Liver (tissue), 9 donors: Measurements from ENCODE around the gene PDE4B. TPM values are rescaled to one million over a fixed set of nuclear protein-coding genes. Genes with fewer than 3 reads are reported as not detected.

ENCODE experiments used
- DNase-seq: peaks from one replicate; pipeline ENCODE4 v3.0.0-alpha.2; 2017; ENCODE audit warnings: low spot score
- H3K27ac ChIP-seq, 2 donors: one replicate each; pipeline ENCODE4 v1.7.0; 2013; ENCODE audit warnings: inconsistent platforms in 2 of 2, low read length in 2 of 2, control low read depth in 1 of 2, low read depth in 1 of 2, mild to moderate bottlenecking in 1 of 2
- H3K27me3 ChIP-seq, 4 donors: one replicate each; pipeline versions ENCODE4 v1.6.1 to v1.7.0; 2013; ENCODE audit warnings: low read length in 3 of 4, inconsistent platforms in 1 of 4, mild to moderate bottlenecking in 1 of 4, moderate library complexity in 1 of 4; ENCODE audit not compliant: control insufficient read depth in 4 of 4, insufficient read depth in 4 of 4
- H3K36me3 ChIP-seq, 4 donors: one replicate each; pipeline versions ENCODE4 v1.6.1 to v1.7.0; 2013; ENCODE audit warnings: low read length in 3 of 4, mild to moderate bottlenecking in 3 of 4, low read depth in 1 of 4, moderate library complexity in 1 of 4; ENCODE audit not compliant: control insufficient read depth in 4 of 4, insufficient read depth in 3 of 4
- H3K4me1 ChIP-seq, 4 donors: one replicate each; pipeline versions ENCODE4 v1.6.1 to v1.7.0; 2013; ENCODE audit warnings: low read length in 3 of 4, mild to moderate bottlenecking in 3 of 4, moderate library complexity in 1 of 4; ENCODE audit not compliant: control insufficient read depth in 4 of 4, insufficient read depth in 4 of 4
- H3K4me3 ChIP-seq, 3 donors: one replicate each; pipeline versions ENCODE4 v1.6.1 to v1.7.0; 2013; ENCODE audit warnings: low read length in 3 of 3, control low read depth in 1 of 3, low read depth in 1 of 3, mild to moderate bottlenecking in 1 of 3
- H3K9ac ChIP-seq, 2 donors: one replicate each; pipeline ENCODE4 v1.7.0; 2013; ENCODE audit warnings: low read length in 2 of 2, mild to moderate bottlenecking in 2 of 2, moderate library complexity in 2 of 2, control low read depth in 1 of 2, low read depth in 1 of 2
- H3K9me3 ChIP-seq, 4 donors: one replicate each; pipeline versions ENCODE4 v1.6.1 to v1.7.0; 2013; ENCODE audit warnings: low read length in 3 of 4; ENCODE audit not compliant: control insufficient read depth in 4 of 4
- EGR1 ChIP-seq, 2 donors: IDR thresholded peaks; 2 replicates each; pipeline ENCODE4 v1.6.1; 2016 to 2018; ENCODE audit warnings: antibody characterized with exemption in 2 of 2, low read depth in 2 of 2
- FOXA1 ChIP-seq: IDR thresholded peaks from 2 replicates; pipeline ENCODE4 v1.6.1; 2016; ENCODE audit warnings: antibody characterized with exemption
- FOXA2 ChIP-seq: IDR thresholded peaks from 2 replicates; pipeline ENCODE4 v1.6.1; 2016; ENCODE audit warnings: antibody characterized with exemption
- GABPA ChIP-seq, 2 donors: IDR thresholded peaks in 1 of 2; conservative IDR thresholded peaks in 1 of 2; 2 replicates each; pipeline ENCODE4 v1.6.1; 2016; ENCODE audit warnings: antibody characterized with exemption in 2 of 2, mild to moderate bottlenecking in 1 of 2, moderate library complexity in 1 of 2
- HNF4A ChIP-seq, 2 donors: conservative IDR thresholded peaks; 2 replicates each; pipeline ENCODE4 v1.6.1; 2016; ENCODE audit warnings: antibody characterized with exemption in 2 of 2, mild to moderate bottlenecking in 2 of 2
- HNF4G ChIP-seq: IDR thresholded peaks from 2 replicates; pipeline ENCODE4 v1.6.1; 2016; ENCODE audit warnings: antibody characterized with exemption
- JUND ChIP-seq, 2 donors: IDR thresholded peaks; 2 replicates each; pipeline ENCODE4 v1.6.1; 2016; ENCODE audit warnings: antibody characterized with exemption in 2 of 2
- NR2F2 ChIP-seq: IDR thresholded peaks from 2 replicates; pipeline ENCODE4 v1.6.1; 2016; ENCODE audit warnings: antibody characterized with exemption
- RAD21 ChIP-seq, 2 donors: IDR thresholded peaks; 2 replicates each; pipeline ENCODE4 v1.6.1; 2016; ENCODE audit warnings: antibody characterized with exemption in 2 of 2, mild to moderate bottlenecking in 2 of 2
- RXRA ChIP-seq, 2 donors: IDR thresholded peaks; 2 replicates each; pipeline ENCODE4 v1.6.1; 2017 to 2018; ENCODE audit warnings: antibody characterized with exemption in 2 of 2, mild to moderate bottlenecking in 1 of 2
- SP1 ChIP-seq: IDR thresholded peaks from 2 replicates; pipeline ENCODE4 v1.6.1; 2018; ENCODE audit warnings: antibody characterized with exemption, mild to moderate bottlenecking
- TAF1 ChIP-seq: conservative IDR thresholded peaks from 2 replicates; pipeline ENCODE4 v1.6.1; 2016; ENCODE audit warnings: antibody characterized with exemption, mild to moderate bottlenecking
- YY1 ChIP-seq: IDR thresholded peaks from 2 replicates; pipeline ENCODE4 v1.6.1; 2016; ENCODE audit warnings: antibody characterized with exemption, mild to moderate bottlenecking
- WGBS: extraction: QIAGEN DNeasy Blood & Tissue Kit; methylation state at CpG from one replicate; pipeline ENCODE4 v1.1.7; 2013; 5-methylcytosine and 5-hydroxymethylcytosine counted together
- polyA plus RNA-seq, 2 donors: library from polyadenylated mRNA; stranded (reverse) in 1 of 2; unstranded in 1 of 2; fragments of 200-250 nt in 1 of 2; fragments of >200 nt in 1 of 2; fragmentation: Nextera tagmentation in 1 of 2; extraction: Ambion mirVana in 1 of 2; gene quantifications; one replicate each; pipeline versions ENCODE4 v1.2.1 to v1.2.3, GENCODE V29; 2013 to 2015
- total RNA-seq, 2 donors: library from RNA; depleted of rRNA; stranded (reverse); fragments of >200 nt; gene quantifications; one replicate each; pipeline ENCODE4 v1.2.3, GENCODE V29; 2014
- TF ChIP-seq, protein P1 (sequence below): fragments of 150-350 bp; IDR thresholded peaks from 2 replicates; pipeline ENCODE4 v1.5.1; 2017; ENCODE audit warnings: improper control_type of control experiment, low read depth, low read length; ENCODE audit not compliant: missing input control
- TF ChIP-seq, protein P2 (sequence below): IDR thresholded peaks from 2 replicates; pipeline ENCODE4 v1.6.1; 2016; ENCODE audit warnings: antibody characterized with exemption, mild to moderate bottlenecking
- TF ChIP-seq, protein P3 (sequence below): IDR thresholded peaks from 2 replicates; pipeline ENCODE4 v1.6.1; 2016; ENCODE audit warnings: antibody characterized with exemption
- TF ChIP-seq, protein P4 (sequence below): IDR thresholded peaks from 2 replicates; pipeline ENCODE4 v1.6.1; 2016; ENCODE audit warnings: antibody characterized with exemption
- TF ChIP-seq, protein P5 (sequence below): IDR thresholded peaks from 2 replicates; pipeline ENCODE4 v1.6.1; 2016; ENCODE audit warnings: antibody characterized with exemption
- donor health status: healthy.
- donor health status: healthy.
- donor health status: healthy.
- donor health status: healthy.
- donor health status: healthy.

Gene PDE4B
- total and polyA plus RNA-seq, 4 donors: 1.9 to 3.9 (median 2.7) TPM

DNA sequence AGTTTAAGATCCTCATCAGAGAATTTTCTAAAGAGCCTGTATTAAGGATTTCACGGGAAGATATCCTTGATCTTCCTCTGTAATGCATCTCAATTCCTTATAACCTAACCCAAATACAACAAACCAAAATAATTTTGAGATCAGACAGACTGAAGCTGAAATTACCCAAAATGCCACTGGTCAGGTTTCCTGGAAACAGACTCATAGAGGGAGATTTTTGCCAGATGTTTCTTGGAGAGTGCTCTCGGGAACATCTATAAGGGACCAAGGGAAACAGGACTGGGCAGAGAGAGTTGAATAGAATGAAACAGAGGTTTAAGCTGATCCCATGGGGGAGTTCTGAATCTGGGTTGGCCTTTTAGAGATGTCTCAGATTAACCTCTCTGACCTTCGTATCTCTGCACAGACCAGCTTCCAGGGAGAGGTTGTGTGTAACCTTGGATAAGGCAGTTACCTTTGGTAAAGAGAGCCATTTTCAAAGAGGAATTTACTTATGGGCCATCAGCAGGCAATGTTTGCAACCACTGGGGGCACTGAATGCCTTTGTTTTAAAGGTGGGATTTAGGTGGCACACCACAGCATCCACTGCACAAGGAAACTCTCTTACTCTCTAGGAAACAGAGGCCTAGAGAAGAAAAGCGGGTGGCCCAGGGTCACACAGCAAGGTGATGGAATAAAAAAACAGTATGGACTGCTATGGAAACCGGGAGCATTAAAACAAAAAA, 610.5 kb downstream of the PDE4B start:
- DNase-seq: no peak
- H3K27me3 ChIP-seq: no peaks in the 10 kb centered on the region
- TF ChIP-seq, protein P1, sequence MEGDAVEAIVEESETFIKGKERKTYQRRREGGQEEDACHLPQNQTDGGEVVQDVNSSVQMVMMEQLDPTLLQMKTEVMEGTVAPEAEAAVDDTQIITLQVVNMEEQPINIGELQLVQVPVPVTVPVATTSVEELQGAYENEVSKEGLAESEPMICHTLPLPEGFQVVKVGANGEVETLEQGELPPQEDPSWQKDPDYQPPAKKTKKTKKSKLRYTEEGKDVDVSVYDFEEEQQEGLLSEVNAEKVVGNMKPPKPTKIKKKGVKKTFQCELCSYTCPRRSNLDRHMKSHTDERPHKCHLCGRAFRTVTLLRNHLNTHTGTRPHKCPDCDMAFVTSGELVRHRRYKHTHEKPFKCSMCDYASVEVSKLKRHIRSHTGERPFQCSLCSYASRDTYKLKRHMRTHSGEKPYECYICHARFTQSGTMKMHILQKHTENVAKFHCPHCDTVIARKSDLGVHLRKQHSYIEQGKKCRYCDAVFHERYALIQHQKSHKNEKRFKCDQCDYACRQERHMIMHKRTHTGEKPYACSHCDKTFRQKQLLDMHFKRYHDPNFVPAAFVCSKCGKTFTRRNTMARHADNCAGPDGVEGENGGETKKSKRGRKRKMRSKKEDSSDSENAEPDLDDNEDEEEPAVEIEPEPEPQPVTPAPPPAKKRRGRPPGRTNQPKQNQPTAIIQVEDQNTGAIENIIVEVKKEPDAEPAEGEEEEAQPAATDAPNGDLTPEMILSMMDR: no peak
- TF ChIP-seq RXRA (IDR thresholded peaks at IDR 0.05) (no peak), HNF4G (no peak), RAD21 (IDR thresholded peaks at IDR 0.05) (no peak), TAF1 (no peak), NR2F2 (no peak), SP1 (no peak), JUND (IDR thresholded peaks at IDR 0.05) (no peak), EGR1 (IDR thresholded peaks at IDR 0.05; ENCODE audit: low read depth in 2 of 2) (no peak), HNF4A (conservative IDR thresholded peaks at IDR 0.05) (no peak), GABPA (IDR thresholded peaks at IDR 0.05 in 1 of 2, conservative IDR thresholded peaks at IDR 0.05 in 1 of 2) (no peak), YY1 (no peak), FOXA1 (no peak), FOXA2 (no peak)
- TF ChIP-seq, protein P2, sequence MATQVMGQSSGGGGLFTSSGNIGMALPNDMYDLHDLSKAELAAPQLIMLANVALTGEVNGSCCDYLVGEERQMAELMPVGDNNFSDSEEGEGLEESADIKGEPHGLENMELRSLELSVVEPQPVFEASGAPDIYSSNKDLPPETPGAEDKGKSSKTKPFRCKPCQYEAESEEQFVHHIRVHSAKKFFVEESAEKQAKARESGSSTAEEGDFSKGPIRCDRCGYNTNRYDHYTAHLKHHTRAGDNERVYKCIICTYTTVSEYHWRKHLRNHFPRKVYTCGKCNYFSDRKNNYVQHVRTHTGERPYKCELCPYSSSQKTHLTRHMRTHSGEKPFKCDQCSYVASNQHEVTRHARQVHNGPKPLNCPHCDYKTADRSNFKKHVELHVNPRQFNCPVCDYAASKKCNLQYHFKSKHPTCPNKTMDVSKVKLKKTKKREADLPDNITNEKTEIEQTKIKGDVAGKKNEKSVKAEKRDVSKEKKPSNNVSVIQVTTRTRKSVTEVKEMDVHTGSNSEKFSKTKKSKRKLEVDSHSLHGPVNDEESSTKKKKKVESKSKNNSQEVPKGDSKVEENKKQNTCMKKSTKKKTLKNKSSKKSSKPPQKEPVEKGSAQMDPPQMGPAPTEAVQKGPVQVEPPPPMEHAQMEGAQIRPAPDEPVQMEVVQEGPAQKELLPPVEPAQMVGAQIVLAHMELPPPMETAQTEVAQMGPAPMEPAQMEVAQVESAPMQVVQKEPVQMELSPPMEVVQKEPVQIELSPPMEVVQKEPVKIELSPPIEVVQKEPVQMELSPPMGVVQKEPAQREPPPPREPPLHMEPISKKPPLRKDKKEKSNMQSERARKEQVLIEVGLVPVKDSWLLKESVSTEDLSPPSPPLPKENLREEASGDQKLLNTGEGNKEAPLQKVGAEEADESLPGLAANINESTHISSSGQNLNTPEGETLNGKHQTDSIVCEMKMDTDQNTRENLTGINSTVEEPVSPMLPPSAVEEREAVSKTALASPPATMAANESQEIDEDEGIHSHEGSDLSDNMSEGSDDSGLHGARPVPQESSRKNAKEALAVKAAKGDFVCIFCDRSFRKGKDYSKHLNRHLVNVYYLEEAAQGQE: no peak
- TF ChIP-seq, protein P3, sequence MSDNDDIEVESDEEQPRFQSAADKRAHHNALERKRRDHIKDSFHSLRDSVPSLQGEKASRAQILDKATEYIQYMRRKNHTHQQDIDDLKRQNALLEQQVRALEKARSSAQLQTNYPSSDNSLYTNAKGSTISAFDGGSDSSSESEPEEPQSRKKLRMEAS: no peak
- TF ChIP-seq, protein P4, sequence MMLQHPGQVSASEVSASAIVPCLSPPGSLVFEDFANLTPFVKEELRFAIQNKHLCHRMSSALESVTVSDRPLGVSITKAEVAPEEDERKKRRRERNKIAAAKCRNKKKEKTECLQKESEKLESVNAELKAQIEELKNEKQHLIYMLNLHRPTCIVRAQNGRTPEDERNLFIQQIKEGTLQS: no peak
- TF ChIP-seq, protein P5, sequence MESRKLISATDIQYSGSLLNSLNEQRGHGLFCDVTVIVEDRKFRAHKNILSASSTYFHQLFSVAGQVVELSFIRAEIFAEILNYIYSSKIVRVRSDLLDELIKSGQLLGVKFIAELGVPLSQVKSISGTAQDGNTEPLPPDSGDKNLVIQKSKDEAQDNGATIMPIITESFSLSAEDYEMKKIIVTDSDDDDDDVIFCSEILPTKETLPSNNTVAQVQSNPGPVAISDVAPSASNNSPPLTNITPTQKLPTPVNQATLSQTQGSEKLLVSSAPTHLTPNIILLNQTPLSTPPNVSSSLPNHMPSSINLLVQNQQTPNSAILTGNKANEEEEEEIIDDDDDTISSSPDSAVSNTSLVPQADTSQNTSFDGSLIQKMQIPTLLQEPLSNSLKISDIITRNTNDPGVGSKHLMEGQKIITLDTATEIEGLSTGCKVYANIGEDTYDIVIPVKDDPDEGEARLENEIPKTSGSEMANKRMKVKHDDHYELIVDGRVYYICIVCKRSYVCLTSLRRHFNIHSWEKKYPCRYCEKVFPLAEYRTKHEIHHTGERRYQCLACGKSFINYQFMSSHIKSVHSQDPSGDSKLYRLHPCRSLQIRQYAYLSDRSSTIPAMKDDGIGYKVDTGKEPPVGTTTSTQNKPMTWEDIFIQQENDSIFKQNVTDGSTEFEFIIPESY: no peak
- H3K4me3 ChIP-seq: no peak overlapping the region
- peaks cover 0 to 9% (median 3%) of the 10 kb centered on the region in 4 donors for H3K4me1 ChIP-seq
- 94% methylated on average over 5 of the region's 5 CpGs for WGBS
- no peaks in the 10 kb centered on the region for H3K9me3 ChIP-seq
- H3K36me3 ChIP-seq: no peaks in the 10 kb centered on the region
- H3K9ac ChIP-seq: no peak overlapping the region
- H3K27ac ChIP-seq: peak overlapping the region; percentile 3 to 48
